Measurements from ENCODE around the gene BLVRA. TPM values are rescaled to one million over a fixed set of nuclear protein-coding genes. Genes with fewer than 3 reads are reported as not detected.
A peak's percentile ranks its signal among the peaks of the same experiment; 100 is the strongest.
"Not testable (repeated sequence)": the region's sequence is repeated elsewhere in the genome, so short reads cannot be mapped to it uniquely, and the experiment has no call there.

BLVRA gene
- total RNA-seq, 1 experiment from 2014 or later: 29.8 TPM

DNA sequence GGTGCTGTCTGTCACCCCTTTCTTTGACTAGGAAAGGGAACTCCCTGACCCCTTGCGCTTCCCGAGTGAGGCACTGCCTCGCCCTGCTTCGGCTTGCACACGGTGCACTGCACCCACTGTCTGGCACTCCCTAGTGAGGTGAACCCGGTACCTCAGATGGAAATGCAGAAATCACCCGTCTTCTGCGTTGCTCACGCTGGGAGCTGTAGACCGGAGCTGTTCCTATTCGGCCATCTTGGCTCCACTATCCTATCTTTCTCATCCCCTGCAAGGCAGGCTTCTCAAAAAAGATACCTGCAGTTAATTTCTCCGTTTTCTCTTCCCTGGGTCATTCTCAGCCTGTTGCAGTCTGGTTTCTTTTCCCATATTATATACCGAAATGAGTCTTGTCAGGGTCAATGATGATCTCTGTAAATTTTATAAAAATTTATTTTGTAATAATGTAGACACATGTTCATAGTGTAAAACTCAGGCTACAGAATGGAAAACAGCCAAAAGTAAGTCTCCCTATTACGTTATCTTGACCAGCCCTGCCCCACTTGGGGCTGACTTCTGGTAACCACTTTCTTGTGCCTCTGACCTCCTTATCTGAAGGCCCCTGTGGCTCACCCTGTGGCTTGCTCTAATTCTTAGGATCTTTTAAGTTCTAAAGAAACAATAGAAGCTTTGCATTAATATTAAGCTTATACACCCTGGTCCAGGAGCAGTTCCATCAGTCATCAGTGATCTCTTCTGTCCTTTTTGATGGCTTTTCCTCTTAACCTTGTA is 20.7 kb downstream of the BLVRA start:
- CTCF ChIA-PET: no interaction called here
- TF ChIP-seq, protein P1, sequence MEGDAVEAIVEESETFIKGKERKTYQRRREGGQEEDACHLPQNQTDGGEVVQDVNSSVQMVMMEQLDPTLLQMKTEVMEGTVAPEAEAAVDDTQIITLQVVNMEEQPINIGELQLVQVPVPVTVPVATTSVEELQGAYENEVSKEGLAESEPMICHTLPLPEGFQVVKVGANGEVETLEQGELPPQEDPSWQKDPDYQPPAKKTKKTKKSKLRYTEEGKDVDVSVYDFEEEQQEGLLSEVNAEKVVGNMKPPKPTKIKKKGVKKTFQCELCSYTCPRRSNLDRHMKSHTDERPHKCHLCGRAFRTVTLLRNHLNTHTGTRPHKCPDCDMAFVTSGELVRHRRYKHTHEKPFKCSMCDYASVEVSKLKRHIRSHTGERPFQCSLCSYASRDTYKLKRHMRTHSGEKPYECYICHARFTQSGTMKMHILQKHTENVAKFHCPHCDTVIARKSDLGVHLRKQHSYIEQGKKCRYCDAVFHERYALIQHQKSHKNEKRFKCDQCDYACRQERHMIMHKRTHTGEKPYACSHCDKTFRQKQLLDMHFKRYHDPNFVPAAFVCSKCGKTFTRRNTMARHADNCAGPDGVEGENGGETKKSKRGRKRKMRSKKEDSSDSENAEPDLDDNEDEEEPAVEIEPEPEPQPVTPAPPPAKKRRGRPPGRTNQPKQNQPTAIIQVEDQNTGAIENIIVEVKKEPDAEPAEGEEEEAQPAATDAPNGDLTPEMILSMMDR (IDR thresholded peaks at IDR 0.05; ENCODE audit: unreplicated experiment): no peak
- peaks cover 4% of the 10 kb centered on the region for H3K36me3 Mint-ChIP-seq (ENCODE audit: insufficient read depth, unreplicated experiment)
- DNase-seq: no peak
- H3K27me3 Mint-ChIP-seq (ENCODE audit: unreplicated experiment): no peaks in the 10 kb centered on the region
- H3K4me3 Mint-ChIP-seq (ENCODE audit: low read depth, unreplicated experiment): peak overlapping the region; percentile 70
- no TSS peak for BruUV-seq (replicated peaks)
- peaks cover 2% of the 10 kb centered on the region for H3K9me3 Mint-ChIP-seq (ENCODE audit: low read depth, unreplicated experiment)
- intact Hi-C loops (cut with micrococcal nuclease; ENCODE audit: unreplicated experiment): no loop called here
- no peak overlapping the region for H3K27ac Mint-ChIP-seq (ENCODE audit: unreplicated experiment)
- peaks cover 16% of the 10 kb centered on the region for H3K4me1 Mint-ChIP-seq (ENCODE audit: low read depth, unreplicated experiment)

GRCh38 chr7:43781726-43782607 is 23.5 kb downstream of the BLVRA start:
- peaks cover 4% of the 10 kb centered on the region for H3K36me3 Mint-ChIP-seq (ENCODE audit: insufficient read depth, unreplicated experiment)
- no peak for DNase-seq
- TF ChIP-seq, protein P1 (IDR thresholded peaks at IDR 0.05; ENCODE audit: unreplicated experiment): no peak
- peaks cover 2% of the 10 kb centered on the region for H3K9me3 Mint-ChIP-seq (ENCODE audit: low read depth, unreplicated experiment)
- peaks cover 24% of the 10 kb centered on the region for H3K4me1 Mint-ChIP-seq (ENCODE audit: low read depth, unreplicated experiment)
- no peaks in the 10 kb centered on the region for H3K27me3 Mint-ChIP-seq (ENCODE audit: unreplicated experiment)
- CTCF ChIA-PET: no interaction called here
- no peak overlapping the region for H3K4me3 Mint-ChIP-seq (ENCODE audit: low read depth, unreplicated experiment)
- no TSS peak for BruUV-seq (replicated peaks)
- no peak overlapping the region for H3K27ac Mint-ChIP-seq (ENCODE audit: unreplicated experiment)
- intact Hi-C loops (cut with micrococcal nuclease; ENCODE audit: unreplicated experiment): no loop called here

GRCh38 chr7:43782768-43783555 is 24.5 kb downstream of the BLVRA start:
- intact Hi-C loops (cut with micrococcal nuclease; ENCODE audit: unreplicated experiment): no loop called here
- BruUV-seq (replicated peaks): no TSS peak
- no peak overlapping the region for H3K27ac Mint-ChIP-seq (ENCODE audit: unreplicated experiment)
- TF ChIP-seq, protein P1 (IDR thresholded peaks at IDR 0.05; ENCODE audit: unreplicated experiment): no peak
- H3K27me3 Mint-ChIP-seq (ENCODE audit: unreplicated experiment): no peaks in the 10 kb centered on the region
- no peaks in the 10 kb centered on the region for H3K9me3 Mint-ChIP-seq (ENCODE audit: low read depth, unreplicated experiment)
- peaks cover 24% of the 10 kb centered on the region for H3K4me1 Mint-ChIP-seq (ENCODE audit: low read depth, unreplicated experiment)
- CTCF ChIA-PET: no interaction called here
- peaks cover 4% of the 10 kb centered on the region for H3K36me3 Mint-ChIP-seq (ENCODE audit: insufficient read depth, unreplicated experiment)
- no peak overlapping the region for H3K4me3 Mint-ChIP-seq (ENCODE audit: low read depth, unreplicated experiment)
- DNase-seq: no peak

- H3K27ac Mint-ChIP-seq (ENCODE audit: unreplicated experiment): no peak overlapping the region
- CTCF ChIA-PET: interaction anchor here (0.7 to 1.2 kb wide), 4 partner anchors 15 to 282 kb away, joined by 4 to 6 read pairs (median 6); no protein-coding TSS in a partner anchor
- H3K4me1 Mint-ChIP-seq (ENCODE audit: low read depth, unreplicated experiment): peaks cover 20% of the 10 kb centered on the region
- no peaks in the 10 kb centered on the region for H3K36me3 Mint-ChIP-seq (ENCODE audit: insufficient read depth, unreplicated experiment)
- DNase-seq: no peak
- H3K4me3 Mint-ChIP-seq (ENCODE audit: low read depth, unreplicated experiment): no peak overlapping the region
- no peaks in the 10 kb centered on the region for H3K27me3 Mint-ChIP-seq (ENCODE audit: unreplicated experiment)
- H3K9me3 Mint-ChIP-seq (ENCODE audit: low read depth, unreplicated experiment): no peaks in the 10 kb centered on the region
- TF ChIP-seq, protein P1 (IDR thresholded peaks at IDR 0.05; ENCODE audit: unreplicated experiment): no peak
- BruUV-seq (replicated peaks): no TSS peak
- intact Hi-C loops (cut with micrococcal nuclease; ENCODE audit: unreplicated experiment): no loop called here
Measured at GRCh38 chr7:43784030-43784584, 25.6 kb downstream of the BLVRA start.

DNA sequence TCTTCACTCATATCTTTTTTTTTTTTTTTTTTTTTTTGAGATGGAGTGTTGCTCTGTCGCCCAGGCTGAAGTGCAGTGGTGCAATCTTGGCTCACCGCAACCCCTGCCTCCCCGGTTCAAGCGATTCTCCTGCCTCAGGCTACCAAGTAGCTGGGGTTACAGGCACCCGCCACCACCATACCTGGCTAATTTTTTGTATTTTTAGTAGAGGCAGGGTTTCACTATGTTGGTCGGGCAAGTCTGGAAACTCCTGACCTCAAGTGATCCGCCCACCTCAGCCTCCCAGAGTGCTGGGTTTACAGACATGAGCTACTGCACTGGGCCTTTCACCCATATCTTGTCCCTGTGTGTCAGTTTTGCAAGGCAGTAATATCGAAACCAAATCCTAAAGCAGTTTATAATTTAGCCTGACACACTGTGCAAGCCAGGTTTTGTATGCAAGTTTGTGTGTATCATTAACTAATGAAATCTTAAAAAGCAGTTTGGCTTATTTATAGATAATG is 26.2 kb downstream of the BLVRA start:
- H3K27me3 Mint-ChIP-seq (ENCODE audit: unreplicated experiment); DNase-seq; H3K9me3 Mint-ChIP-seq (ENCODE audit: low read depth, unreplicated experiment); BruUV-seq (replicated peaks); H3K36me3 Mint-ChIP-seq (ENCODE audit: insufficient read depth, unreplicated experiment); H3K27ac Mint-ChIP-seq (ENCODE audit: unreplicated experiment); H3K4me3 Mint-ChIP-seq (ENCODE audit: low read depth, unreplicated experiment); intact Hi-C loops (cut with micrococcal nuclease; ENCODE audit: unreplicated experiment): not testable (repeated sequence)
- CTCF ChIA-PET: interaction anchor here (0.6 to 1.2 kb wide), 8 partner anchors 14 to 874 kb away, joined by 3 to 6 read pairs (median 4); partner anchors contain the start of gene COA1
- peaks cover 16% of the 10 kb centered on the region for H3K4me1 Mint-ChIP-seq (ENCODE audit: low read depth, unreplicated experiment)
